Measurements from ENCODE around the gene SLC49A4. TPM values are rescaled to one million over a fixed set of nuclear protein-coding genes. Genes with fewer than 3 reads are reported as not detected.

The SLC49A4 gene
- total RNA-seq, 1 experiment from 2014 or later, result 14.1 TPM

DNA sequence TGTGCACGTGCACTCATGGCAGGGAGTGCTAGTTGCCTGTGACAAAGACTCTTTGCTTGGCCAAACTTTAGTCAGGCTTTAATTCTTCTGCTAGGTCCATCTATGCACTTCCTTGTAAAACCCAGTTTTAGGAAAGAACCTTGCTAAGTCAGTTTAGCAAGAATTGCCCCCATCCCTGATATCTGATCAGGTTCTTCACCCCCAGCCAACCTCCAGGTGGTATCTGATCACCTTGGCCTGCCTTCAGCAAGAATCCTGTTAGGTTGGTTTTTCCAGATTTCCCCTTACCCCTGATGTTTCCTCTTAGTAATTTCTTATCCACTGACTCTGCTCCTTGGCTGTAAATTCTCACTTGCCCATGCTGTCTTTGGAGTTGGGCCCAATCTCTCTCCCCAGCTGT lies 9.6 kb upstream of the SLC49A4 start:
- no peak for DNase-seq (ENCODE audit: low spot score)

GRCh38 chr3:122786066-122786465 lies 8.8 kb upstream of the SLC49A4 start:
- Histone ChIP-seq H3K27ac (ENCODE audit: low read depth, low read length, poor library complexity, severe bottlenecking) (no peak overlapping the region), H3K36me3 (ENCODE audit: insufficient read depth, low read length, poor library complexity, severe bottlenecking) (no peaks in the 10 kb centered on the region), H3K4me1 (ENCODE audit: insufficient read depth, low read length, poor library complexity, severe bottlenecking) (no peaks in the 10 kb centered on the region), H3K9me3 (ENCODE audit: low read depth, low read length, poor library complexity, severe bottlenecking) (no peaks in the 10 kb centered on the region), H3K27me3 (replicated peaks; ENCODE audit: insufficient read depth, low read depth, low read length, poor library complexity) (no peaks in the 10 kb centered on the region), H3K4me3 (ENCODE audit: low read depth, low read length, poor library complexity, severe bottlenecking) (no peak overlapping the region)
- intact Hi-C loops (cut with micrococcal nuclease; ENCODE audit: unreplicated experiment), result no loop called here
- ChIA-PET POLR2A (ENCODE audit: low non-redundant PET) (no interaction called here), CTCF (no interaction called here)
- no TSS peak for BruUV-seq (replicated peaks)
- TF ChIP-seq EZH2 (IDR thresholded peaks at IDR 0.05; ENCODE audit: borderline replicate concordance, low read depth, low read length, poor library complexity, severe bottlenecking) (no peak), CTCF (conservative IDR thresholded peaks at IDR 0.05; ENCODE audit: low read depth, low read length) (no peak)
- no peak for DNase-seq (ENCODE audit: low spot score)

More for the DNA sequence above, 9.6 kb upstream of the SLC49A4 start:
- BruUV-seq (replicated peaks), result no TSS peak
- Histone ChIP-seq H3K36me3 (ENCODE audit: insufficient read depth, low read length, poor library complexity, severe bottlenecking) (no peaks in the 10 kb centered on the region), H3K9me3 (ENCODE audit: low read depth, low read length, poor library complexity, severe bottlenecking) (no peaks in the 10 kb centered on the region), H3K27me3 (replicated peaks; ENCODE audit: insufficient read depth, low read depth, low read length, poor library complexity) (no peaks in the 10 kb centered on the region), H3K4me1 (ENCODE audit: insufficient read depth, low read length, poor library complexity, severe bottlenecking) (no peaks in the 10 kb centered on the region), H3K27ac (ENCODE audit: low read depth, low read length, poor library complexity, severe bottlenecking) (no peak overlapping the region), H3K4me3 (ENCODE audit: low read depth, low read length, poor library complexity, severe bottlenecking) (no peak overlapping the region)
- ChIA-PET POLR2A (ENCODE audit: low non-redundant PET) (no interaction called here), CTCF (no interaction called here)
- intact Hi-C loops (cut with micrococcal nuclease; ENCODE audit: unreplicated experiment), result no loop called here
- TF ChIP-seq CTCF (conservative IDR thresholded peaks at IDR 0.05; ENCODE audit: low read depth, low read length) (no peak), EZH2 (IDR thresholded peaks at IDR 0.05; ENCODE audit: borderline replicate concordance, low read depth, low read length, poor library complexity, severe bottlenecking) (no peak)

GRCh38 chr3:122787872-122788271 lies 7.0 kb upstream of the SLC49A4 start:
- no TSS peak for BruUV-seq (replicated peaks)
- TF ChIP-seq EZH2 (IDR thresholded peaks at IDR 0.05; ENCODE audit: borderline replicate concordance, low read depth, low read length, poor library complexity, severe bottlenecking) (no peak), CTCF (conservative IDR thresholded peaks at IDR 0.05; ENCODE audit: low read depth, low read length) (no peak)
- no peak for DNase-seq (ENCODE audit: low spot score)
- Histone ChIP-seq H3K27me3 (replicated peaks; ENCODE audit: insufficient read depth, low read depth, low read length, poor library complexity) (no peaks in the 10 kb centered on the region), H3K36me3 (ENCODE audit: insufficient read depth, low read length, poor library complexity, severe bottlenecking) (no peaks in the 10 kb centered on the region), H3K4me1 (ENCODE audit: insufficient read depth, low read length, poor library complexity, severe bottlenecking) (no peaks in the 10 kb centered on the region), H3K27ac (ENCODE audit: low read depth, low read length, poor library complexity, severe bottlenecking) (no peak overlapping the region), H3K9me3 (ENCODE audit: low read depth, low read length, poor library complexity, severe bottlenecking) (no peaks in the 10 kb centered on the region), H3K4me3 (ENCODE audit: low read depth, low read length, poor library complexity, severe bottlenecking) (no peak overlapping the region)
- ChIA-PET POLR2A (ENCODE audit: low non-redundant PET) (no interaction called here), CTCF (no interaction called here)
- intact Hi-C loops (cut with micrococcal nuclease; ENCODE audit: unreplicated experiment), result no loop called here
